NCI-H446 (cell line): ENCODE results near the gene RHOV.

Experiments used
- DNase-seq, 2 experiments: peaks; one replicate each; lab custom pipeline; 2025; lab: John Stamatoyannopoulos, UW

RHOV gene

DNA sequence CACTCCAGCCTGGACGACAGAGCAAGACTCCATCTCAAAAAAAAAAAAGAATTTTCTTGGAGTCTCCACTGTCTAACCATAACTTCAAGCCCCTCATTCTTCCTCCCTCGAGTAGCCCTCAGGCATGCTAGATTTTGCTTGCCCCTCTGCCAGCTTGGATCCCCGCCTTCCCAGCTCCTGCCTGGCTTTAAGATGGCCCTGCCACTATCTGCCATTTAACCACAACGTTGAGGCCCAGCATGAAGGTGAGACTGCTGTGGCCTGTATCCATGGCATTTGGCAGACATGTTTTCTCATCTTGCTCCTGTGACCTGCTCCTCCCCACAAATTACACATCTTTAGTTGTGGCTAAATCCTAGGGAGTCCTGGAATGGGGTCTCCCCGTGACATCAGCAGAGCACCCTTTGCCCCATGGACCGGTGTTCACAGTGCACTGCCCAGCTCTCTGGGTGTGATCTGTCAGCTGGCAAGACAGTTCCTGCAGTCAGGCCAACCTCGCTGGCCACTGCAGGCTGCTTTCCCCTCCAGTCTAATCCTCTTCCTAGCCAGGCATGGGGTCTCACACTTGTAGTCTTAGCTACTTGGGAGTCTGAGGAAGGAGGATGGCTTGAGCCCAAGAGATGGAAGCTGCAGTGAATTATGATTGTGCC lies 30.6 kb upstream of the RHOV start:
- no peak for DNase-seq

DNA sequence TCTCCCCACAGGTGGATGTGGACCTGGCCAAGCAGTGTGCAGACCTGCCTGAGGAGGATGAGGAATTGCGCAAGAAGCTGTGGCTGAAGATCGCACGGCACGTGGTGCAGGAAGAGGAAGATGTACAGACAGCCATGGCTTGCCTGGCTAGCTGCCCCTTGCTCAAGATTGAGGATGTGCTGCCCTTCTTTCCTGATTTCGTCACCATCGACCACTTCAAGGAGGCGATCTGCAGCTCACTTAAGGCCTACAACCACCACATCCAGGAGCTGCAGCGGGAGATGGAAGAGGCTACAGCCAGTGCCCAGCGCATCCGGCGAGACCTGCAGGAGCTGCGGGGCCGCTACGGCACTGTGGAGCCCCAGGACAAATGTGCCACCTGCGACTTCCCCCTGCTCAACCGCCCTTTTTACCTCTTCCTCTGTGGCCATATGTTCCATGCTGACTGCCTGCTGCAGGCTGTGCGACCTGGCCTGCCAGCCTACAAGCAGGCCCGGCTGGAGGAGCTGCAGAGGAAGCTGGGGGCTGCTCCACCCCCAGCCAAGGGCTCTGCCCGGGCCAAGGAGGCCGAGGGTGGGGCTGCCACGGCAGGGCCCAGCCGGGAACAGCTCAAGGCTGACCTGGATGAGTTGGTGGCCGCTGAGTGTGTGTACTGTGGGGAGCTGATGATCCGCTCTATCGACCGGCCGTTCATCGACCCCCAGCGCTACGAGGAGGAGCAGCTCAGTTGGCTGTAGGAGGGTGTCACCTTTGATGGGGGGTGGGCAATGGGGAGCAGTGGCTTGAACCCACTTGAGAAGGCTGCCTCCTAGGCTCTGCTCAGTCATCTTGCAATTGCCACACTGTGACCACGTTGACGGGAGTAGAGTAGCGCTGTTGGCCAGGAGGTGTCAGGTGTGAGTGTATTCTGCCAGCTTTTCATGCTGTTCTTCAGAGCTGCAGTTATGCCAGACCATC lies 28.8 kb upstream of the RHOV start:
- DNase-seq: no peak

DNA sequence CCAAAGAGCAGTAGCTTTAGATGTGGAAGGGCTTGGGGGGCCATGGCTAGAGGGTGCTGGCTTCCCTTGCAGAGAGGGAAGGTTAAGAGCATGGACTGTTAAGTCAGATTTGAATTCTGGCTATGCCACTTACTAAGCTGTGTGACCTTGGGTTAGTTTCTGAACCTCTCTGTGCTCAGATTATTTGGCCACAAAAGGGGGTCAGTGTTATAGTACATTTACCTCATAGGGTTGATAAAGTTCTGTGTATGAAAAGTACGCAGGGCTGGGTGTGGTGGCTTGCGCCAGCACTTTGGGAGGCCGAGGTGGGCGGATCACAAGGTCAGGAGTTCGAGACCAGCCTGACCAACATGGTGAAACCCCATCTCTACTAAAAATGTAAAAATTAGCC lies 27.0 kb upstream of the RHOV start:
- DNase-seq: no peak

DNA sequence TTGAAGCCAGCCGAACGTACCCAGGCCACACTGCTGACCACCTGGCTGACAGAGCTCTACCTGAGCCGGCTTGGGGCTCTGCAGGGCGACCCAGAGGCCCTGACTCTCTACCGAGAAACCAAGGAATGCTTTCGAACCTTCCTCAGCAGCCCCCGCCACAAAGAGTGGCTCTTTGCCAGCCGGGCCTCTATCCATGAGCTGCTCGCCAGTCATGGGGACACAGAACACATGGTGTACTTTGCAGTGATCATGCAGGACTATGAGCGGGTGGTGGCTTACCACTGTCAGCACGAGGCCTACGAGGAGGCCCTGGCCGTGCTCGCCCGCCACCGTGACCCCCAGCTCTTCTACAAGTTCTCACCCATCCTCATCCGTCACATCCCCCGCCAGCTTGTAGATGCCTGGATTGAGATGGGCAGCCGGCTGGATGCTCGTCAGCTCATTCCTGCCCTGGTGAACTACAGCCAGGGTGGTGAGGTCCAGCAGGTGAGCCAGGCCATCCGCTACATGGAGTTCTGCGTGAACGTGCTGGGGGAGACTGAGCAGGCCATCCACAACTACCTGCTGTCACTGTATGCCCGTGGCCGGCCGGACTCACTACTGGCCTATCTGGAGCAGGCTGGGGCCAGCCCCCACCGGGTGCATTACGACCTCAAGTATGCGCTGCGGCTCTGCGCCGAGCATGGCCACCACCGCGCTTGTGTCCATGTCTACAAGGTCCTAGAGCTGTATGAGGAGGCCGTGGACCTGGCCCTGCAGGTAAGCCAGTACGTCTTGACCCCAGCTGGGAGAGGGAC lies 26.4 kb upstream of the RHOV start:
- no peak for DNase-seq

DNA sequence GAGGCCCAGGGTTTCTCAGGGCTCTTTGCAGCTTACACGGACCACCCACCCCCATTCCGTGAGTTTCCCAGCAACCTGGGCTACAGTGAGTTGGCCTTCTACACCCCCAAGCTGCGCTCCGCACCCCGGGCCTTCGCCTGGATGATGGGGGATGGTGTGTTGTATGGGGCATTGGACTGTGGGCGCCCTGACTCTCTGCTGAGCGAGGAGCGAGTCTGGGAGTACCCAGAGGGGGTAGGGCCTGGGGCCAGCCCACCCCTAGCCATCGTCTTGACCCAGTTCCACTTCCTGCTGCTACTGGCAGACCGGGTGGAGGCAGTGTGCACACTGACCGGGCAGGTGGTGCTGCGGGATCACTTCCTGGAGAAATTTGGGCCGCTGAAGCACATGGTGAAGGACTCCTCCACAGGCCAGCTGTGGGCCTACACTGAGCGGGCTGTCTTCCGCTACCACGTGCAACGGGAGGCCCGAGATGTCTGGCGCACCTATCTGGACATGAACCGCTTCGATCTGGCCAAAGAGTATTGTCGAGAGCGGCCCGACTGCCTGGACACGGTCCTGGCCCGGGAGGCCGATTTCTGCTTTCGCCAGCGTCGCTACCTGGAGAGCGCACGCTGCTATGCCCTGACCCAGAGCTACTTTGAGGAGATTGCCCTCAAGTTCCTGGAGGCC lies 25.6 kb upstream of the RHOV start:
- no peak for DNase-seq

DNA sequence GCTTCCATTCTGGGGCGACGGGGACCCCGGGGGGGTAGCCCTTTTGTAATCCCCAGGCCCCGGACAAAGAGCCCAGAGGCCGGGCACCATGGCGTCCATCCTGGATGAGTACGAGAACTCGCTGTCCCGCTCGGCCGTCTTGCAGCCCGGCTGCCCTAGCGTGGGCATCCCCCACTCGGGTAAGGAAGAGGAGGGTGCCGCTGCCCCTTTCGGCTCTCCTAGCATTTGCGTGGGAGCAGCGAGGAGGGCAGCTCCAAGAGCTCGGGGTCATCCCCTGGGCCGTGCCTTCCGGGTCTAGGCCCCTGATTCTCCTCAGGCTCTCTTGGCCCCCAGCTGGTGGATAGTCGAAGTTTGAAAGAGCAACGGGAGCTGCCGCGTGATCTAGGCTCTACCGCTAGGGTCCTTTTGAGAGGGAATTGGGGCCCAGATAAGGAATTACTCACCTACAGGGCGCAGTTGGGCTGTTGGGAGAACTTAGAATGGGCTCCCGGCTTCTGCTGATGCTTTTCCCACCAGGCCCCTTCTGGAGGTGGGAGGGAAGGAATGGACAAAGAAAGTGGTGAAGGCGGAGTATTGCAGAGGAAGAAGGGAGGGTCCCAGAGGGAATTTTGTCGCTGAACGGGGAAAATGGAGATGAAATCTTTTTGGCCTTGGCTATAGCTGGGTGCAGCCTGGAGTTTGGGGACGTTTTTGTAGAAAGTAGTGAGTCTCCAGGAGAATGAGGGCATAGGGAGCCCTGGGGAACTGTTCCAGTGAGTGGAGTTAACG lies 20.8 kb upstream of the RHOV start:
- DNase-seq: no peak

DNA sequence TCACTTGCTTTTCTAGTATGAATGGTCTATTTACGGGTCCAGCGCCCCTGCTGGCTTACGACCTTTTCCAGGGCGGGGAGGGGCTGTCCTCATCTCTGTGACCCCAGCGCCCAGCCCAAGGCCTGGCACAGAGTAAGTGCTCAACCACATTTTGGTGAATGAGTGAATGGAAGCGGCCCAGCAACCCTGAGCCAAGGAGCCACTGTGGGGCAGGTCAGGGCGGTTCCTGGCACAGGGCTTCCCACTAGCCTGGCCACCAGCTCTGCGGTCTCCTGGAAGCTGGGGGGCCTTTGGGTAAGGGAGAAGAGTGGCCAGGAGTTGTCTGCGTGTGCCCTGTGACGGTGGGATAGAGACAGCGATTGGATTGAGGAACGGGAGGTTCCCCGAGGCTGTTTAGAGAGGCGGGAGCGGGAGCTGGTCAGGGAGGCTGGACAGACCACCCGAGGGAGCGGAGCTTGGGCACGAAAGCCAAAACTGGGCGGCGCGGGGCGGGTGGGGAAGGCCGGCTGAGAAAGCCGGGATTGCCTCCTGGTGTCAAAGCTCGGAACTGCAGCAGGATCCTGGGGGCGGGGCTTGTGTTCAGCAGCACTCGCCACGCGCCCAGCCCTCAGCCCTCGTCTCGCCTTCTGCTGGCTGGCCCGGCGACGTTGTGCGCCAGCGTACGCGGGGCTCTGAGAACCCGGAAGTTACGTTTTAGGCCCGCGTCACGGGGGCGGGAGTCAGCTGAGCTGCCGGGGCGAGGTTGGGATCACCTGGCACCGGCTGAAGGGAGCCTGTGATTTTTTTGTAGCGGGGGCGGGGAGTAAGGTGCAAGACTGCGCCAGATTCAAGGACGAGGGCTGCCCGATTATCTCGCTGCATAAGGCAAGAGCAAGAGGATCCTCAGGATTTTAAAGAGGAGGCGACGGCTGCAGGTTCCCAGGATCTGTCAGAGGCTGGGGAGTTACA lies 20.0 kb upstream of the RHOV start, which contains the start of gene VPS18:
VPS18 (plus strand) TSS at position 718 of the 948 bp plus-strand sequence. CDS start 319 bp downstream, outside the sequence.
- DNase-seq: peak; percentile 84 to 97

DNA sequence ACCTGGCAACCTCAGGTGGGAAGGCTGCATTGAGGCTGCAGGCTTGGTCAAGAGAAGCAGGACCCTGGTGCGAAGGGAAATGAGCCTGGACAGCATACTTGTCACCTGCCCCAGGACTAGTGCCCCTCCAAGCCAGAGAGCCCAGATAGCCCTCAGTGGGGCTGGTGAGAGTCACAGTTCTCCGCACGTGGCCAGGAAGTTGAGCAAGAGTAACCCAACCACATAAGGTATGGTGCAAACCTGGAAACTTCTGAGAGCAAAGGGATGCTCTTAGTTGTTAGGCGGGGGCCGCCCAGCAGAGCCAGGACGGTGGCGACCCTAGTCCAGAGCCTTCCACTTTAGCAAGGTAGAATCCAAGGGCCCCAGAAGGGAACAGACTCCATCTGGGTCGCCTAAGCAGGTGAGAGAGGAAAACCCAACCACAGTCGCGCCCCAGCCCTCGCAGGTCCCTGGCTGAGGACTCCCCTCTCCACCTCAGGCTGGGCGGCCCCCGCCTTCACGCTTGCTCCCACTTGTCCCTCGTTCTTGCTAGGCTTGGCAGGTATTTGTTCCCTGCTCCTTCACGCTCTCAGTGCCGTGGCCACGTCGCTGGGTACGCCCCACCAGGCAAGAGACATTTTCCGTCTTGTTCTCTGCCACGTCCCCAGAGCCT lies 19.1 kb upstream of the RHOV start:
- no peak for DNase-seq

DNA sequence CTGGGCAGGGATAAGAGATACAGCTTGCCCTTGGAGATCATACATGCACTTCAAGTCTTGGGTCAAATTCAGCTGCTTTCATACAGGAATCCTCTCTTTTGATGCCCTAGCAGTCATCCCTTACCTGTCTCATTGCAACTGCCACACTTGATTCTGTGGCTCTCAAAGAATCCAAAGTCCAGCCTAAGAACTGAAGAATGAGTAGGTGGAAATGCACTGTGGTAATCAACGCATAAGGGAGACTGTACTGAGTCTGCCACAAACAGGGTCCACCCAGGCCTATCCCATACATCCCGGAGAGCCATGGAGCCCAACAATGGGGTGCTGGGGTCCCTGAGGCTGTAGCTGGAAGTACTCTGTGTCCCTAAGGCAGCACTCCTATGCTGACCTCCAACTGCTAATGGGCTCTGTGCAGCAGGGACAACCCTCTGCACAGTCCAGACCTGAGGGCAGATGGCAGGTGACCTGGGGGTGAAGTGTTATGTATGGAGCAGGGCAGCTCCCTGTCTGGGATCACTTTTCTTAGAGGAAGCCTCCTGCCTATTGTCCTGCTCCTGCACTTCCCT lies 18.5 kb upstream of the RHOV start:
- no peak for DNase-seq

DNA sequence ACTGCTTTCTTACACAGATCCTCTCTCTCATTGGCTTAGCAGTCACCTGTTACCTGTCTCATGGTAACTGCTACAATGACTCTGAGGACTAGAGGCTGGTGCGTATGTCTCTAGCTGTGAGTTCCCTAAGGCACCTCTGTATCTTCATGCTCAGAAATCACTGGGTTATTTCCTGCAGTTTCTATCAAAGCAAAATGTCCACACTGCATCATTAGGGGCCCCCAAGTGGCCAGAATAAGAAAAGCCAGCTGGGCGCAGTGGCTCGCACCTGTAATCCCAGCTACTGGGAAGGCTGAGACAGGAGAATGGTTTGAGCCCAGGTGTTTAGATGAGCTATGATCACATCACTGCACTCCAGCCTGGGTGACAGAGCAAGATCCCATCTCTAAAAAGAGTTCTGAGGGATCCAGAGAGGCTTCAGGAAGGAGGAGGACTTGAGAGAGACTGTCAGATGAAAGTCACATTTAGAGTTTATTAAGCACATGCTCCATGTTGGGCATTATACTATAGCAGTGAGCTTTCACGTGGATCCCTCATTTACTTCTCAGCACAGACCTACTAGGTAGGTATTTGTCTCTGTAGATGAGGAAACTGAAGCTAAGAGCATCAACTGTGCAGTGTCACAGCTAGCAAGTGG lies 17.9 kb upstream of the RHOV start:
- peak in 1 of 2 experiments; percentile 36 for DNase-seq

DNA sequence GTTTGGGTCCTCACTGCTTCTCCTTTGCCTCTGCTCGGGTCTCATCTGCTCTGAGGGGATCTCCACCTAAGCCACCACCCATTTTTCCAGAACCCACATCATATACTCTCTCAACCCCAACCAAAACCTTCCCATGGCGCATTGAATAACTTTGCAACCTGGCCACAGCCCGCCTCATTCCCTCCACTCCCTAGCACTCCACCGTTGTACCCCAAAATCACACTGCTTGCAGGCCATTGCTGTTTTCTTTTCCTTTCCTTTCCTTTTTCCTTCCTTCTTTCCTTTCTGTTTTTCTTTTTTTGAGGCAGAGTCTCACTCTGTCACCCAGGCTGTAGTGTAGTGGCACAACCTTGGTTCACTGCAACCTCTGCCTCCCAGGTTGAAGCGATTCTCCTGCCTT lies 17.1 kb upstream of the RHOV start:
- DNase-seq: no peak

DNA sequence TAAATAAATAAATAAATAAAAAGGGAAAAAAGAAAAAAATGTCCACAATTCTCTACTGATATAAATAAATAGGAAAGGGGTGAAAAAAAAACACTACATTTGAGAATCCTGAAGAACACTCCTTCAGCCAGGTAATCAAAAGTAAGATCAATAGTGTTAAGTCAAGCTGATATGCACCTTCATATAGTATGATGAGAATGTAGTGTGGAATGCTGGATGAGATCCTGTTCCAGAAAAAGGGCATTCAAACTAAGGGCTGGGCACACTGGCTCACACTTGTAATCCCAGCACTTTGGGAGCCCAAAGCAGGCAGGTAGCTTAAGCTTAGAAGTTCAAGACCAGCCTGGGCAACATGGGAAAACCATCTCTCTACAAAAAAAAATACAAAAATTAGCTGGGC lies 15.1 kb upstream of the RHOV start:
- DNase-seq: no peak

DNA sequence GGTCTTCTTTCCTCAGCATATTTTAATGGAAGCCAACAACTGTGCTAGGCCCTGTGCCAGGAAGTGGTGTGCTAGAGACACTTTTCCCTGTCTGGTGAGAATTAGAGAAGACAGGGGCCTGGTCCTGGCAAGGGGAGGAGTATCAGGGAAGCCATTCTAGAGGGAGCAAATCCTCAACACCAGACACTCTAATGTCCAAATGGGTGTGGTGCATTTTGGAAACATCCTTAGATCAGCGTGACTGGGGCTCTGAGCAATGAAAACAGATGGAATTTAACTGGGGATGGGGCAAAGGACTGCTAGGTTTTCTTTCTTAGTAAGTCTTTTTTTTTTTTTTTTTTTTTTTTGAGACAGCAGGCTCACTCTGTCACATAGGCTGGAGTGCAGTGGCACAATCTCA lies 12.6 kb upstream of the RHOV start:
- no peak for DNase-seq

DNA sequence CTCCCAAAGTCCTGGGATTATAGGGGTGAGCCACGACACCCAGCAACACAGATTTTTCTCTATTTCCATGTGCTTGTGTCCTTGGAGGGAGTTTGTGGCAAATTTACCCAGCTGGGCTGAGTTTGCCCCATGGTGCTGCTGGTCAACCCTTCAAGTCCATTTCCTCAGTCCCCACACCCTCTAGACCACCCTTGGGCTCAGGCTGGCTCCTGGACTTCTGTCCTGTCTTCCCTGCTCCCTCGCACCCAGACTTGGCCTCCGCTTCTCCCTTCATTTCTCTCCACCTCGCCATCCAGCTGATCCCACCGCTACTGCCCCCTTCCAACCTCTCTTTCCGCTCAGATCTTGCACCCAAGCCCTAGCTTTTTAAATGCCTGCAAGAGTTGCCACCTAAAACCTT lies 7.3 kb upstream of the RHOV start:
- no peak for DNase-seq

DNA sequence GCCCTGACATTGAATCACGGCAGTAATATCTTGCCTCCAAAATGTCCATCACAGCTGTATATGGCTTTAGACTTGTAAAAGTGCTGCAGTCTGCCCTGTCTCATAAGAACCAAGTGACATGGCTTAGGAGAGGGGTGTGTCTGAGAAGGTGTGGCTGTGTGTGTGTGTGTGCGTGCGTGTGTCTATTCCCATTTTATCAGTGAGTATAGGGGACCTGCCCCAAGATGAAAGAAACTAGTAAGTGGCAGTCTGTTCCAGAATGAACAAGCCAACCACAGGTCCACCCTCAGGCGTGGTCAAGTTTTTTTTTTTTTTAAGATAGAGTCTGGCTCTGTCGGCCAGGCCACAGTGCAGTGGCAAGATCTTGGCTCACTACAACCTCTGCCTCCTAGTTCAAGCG lies 5.6 kb upstream of the RHOV start:
- no peak for DNase-seq

DNA sequence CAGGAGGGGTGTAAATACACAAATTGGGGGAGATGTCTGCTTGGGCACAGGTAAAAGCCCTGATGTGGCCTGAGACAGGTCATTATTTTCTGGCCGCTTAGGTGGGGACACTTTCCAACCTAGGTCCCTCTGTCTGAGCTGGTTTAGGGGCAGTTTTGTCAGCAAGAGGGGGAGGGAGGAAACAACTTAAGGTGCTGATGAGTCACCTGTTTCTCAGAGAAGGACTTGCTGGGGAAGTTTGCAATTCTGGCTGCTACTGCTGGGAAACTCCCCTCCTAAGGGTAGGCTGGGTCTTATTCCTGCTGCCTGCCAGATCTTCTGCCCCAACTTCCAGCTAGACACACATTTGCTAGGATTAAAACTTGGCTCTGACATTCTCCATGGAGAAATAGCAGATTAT lies 4.8 kb upstream of the RHOV start:
- DNase-seq: no peak

DNA sequence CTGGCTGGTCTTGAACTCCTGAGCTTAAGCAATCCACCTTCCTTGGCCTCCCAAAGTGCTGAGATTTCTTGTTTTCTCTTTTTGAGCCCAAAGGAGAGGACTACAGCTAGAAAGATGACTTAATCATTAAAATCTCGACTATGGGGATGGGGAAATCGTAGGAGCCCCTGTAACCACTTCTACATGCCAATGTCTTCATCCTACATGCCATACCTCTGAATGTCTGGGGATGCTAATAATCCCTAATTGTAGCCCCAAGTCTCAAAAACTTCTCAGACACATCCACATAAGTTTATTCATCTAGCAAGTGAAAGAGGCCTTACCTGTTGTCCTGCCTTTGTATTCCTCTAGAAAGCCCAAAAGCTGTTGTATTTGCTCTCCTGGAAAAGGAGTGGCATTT lies 3.7 kb upstream of the RHOV start:
- DNase-seq: no peak

DNA sequence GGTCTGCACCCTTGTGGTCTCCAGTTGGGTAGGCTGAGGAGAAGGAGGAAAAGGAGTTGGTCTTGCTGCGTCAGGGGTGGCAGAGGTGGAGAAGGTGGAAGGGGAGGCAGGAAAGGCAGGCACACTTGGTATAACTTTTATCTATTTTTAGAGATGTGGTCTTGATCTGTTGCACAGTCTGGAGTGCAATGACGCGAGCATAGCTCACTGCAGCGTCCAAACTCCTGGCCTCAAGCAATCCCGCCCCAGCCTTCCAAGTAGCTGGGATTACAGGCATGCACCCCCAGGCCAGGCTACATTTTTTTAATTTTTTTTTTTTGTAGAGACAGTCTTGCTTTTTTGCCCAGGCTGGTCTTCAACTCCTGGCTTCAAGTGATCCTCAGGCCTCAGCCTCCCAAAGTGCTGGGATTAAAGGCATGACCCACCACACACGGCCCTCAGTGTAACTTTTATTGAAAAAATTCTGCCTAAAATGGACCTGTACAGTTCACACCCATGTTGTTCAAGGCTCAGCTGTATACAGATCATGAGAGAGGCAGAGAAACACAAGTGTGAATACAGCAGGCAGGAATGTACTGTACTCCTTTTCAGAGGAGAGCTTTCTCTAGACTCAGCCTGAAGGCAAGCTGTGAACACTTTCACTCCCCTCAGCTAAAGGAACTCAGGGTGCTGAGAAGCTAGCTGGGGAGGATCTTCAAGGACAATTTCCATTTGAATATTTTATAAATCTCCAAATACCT lies 2.1 kb upstream of the RHOV start:
- no peak for DNase-seq
